GM12878 (cell line): Measurements from ENCODE around the gene RAB3B. TPM values are rescaled to one million over a fixed set of nuclear protein-coding genes. Genes with fewer than 3 reads are reported as not detected.

Experiments used
- ATAC-seq: fragments of 200-7000 bp; cut with Tn5 transposase; 3 replicates; pipeline ENCODE4 v1.9.1; 2020; ENCODE audit warnings: mild to moderate bottlenecking, moderate library complexity
- BruUV-seq: library from RNA; stranded (reverse); fragments of 400-500 nt; replicated peaks from 2 replicates; lab custom pipeline; 2021; lab: Mats Ljungman, UMichigan
- CTCF ChIA-PET: fragments of 300-600 bp; sonication (Branson Sonifier 250); formaldehyde crosslinking; extraction: SDS; loops from one replicate; lab custom pipeline; 2021; ENCODE audit warnings: inconsistent platforms; lab: Yijun Ruan, JAX
- POLR2A ChIA-PET: fragments of 350-600 bp; formaldehyde crosslinking; extraction: SDS; loops from one replicate; lab custom pipeline; 2021; ENCODE audit warnings: inconsistent platforms; lab: Charles Lee
- RAD21 ChIA-PET: fragments of 300-600 bp; sonication (Branson Sonifier 250); formaldehyde crosslinking; loops from one replicate; lab custom pipeline; 2023; ENCODE audit warnings: antibody characterized with exemption; ENCODE audit not compliant: unreplicated experiment; lab: Charles Lee
- SMC1A ChIA-PET: fragments of 300-600 bp; sonication (Branson Sonifier 250); formaldehyde crosslinking; loops from one replicate; lab custom pipeline; 2023; ENCODE audit not compliant: unreplicated experiment, uncharacterized antibody; lab: Charles Lee
- DNase-seq: peaks from one replicate; pipeline ENCODE4 v3.0.0-alpha.2; 2011; ENCODE audit warnings: low read depth, low spot score
- FAIRE-seq: peaks from 3 replicates; lab custom pipeline; 2011; peaks lifted over from hg19 to GRCh38; lab: Jason Lieb, UNC
- H2AFZ ChIP-seq: 2 replicates; pipeline ENCODE4 v1.6.0; 2011; ENCODE audit warnings: low read depth, low read length, control low read depth; ENCODE audit not compliant: control insufficient read depth
- H3K27ac ChIP-seq: 2 replicates; pipeline ENCODE4 v1.5.1; 2011; ENCODE audit warnings: control low read depth; ENCODE audit not compliant: control insufficient read depth, insufficient read depth
- H3K27me3 ChIP-seq, 2 experiments: replicated peaks in 1 of 2; 2 replicates each; pipeline versions ENCODE4 v1.6.0 to v1.6.1; 2011; ENCODE audit warnings: low read length in 1 of 2; ENCODE audit not compliant: control insufficient read depth in 2 of 2, insufficient read depth in 2 of 2
- H3K36me3 ChIP-seq, 2 experiments: 2 replicates each; pipeline ENCODE4 v1.5.1; 2011; ENCODE audit warnings: low read length in 1 of 2; ENCODE audit not compliant: control insufficient read depth in 2 of 2, insufficient read depth in 2 of 2
- H3K4me1 ChIP-seq: 2 replicates; pipeline ENCODE4 v1.6.1; 2011; ENCODE audit warnings: mild to moderate bottlenecking, low read length, moderate library complexity, mixed read lengths; ENCODE audit not compliant: control insufficient read depth, insufficient read depth
- H3K4me2 ChIP-seq: 2 replicates; pipeline ENCODE4 v1.6.0; 2011; ENCODE audit warnings: control low read depth; ENCODE audit not compliant: control insufficient read depth, insufficient read depth
- H3K4me3 ChIP-seq: fragments of 200-600 bp; sonication (generic); 2 replicates; pipeline ENCODE4 v1.5.1; 2016
- H3K79me2 ChIP-seq: 2 replicates; pipeline ENCODE4 v1.6.0; 2011; ENCODE audit warnings: low read length; ENCODE audit not compliant: control insufficient read depth, insufficient read depth
- H3K9ac ChIP-seq: 2 replicates; pipeline ENCODE4 v1.8.0; 2011; ENCODE audit warnings: low read length, control low read depth, mixed read lengths; ENCODE audit not compliant: control insufficient read depth, insufficient read depth
- H3K9me3 ChIP-seq: replicated peaks from 3 replicates; pipeline ENCODE4 v1.5.1; 2011; ENCODE audit warnings: mild to moderate bottlenecking, low read length; ENCODE audit not compliant: control insufficient read depth, insufficient read depth
- H4K20me1 ChIP-seq: 2 replicates; pipeline ENCODE4 v1.6.0; 2011; ENCODE audit not compliant: control insufficient read depth, insufficient read depth
- ESRRA ChIP-seq: IDR thresholded peaks from 2 replicates; pipeline ENCODE4 v1.6.1; 2012; ENCODE audit warnings: mild to moderate bottlenecking, low read length, improper control_type of control experiment
- GATAD2B ChIP-seq: fragments of 450-650 bp; conservative IDR thresholded peaks from 2 replicates; pipeline ENCODE4 v1.6.1; 2017; ENCODE audit warnings: low read depth, mild to moderate bottlenecking, moderate library complexity
- IRF3 ChIP-seq: fragments of 450-650 bp; IDR thresholded peaks from 2 replicates; pipeline ENCODE4 v1.6.1; 2014; ENCODE audit warnings: mild to moderate bottlenecking
- NBN ChIP-seq: fragments of 450-650 bp; IDR thresholded peaks from 2 replicates; pipeline ENCODE4 v1.6.1; 2016
- NR2F1 ChIP-seq: fragments of 450-650 bp; conservative IDR thresholded peaks from 2 replicates; pipeline ENCODE4 v1.6.1; 2017; ENCODE audit warnings: mild to moderate bottlenecking
- SMAD1 ChIP-seq: fragments of 450-650 bp; IDR thresholded peaks from 2 replicates; pipeline ENCODE4 v1.6.1; 2018; ENCODE audit warnings: mild to moderate bottlenecking, low read depth; ENCODE audit not compliant: partially characterized antibody
- SUZ12 ChIP-seq: fragments of 200-600 bp; sonication (generic); IDR thresholded peaks from one replicate; pipeline ENCODE4 v1.6.1; 2018; ENCODE audit warnings: antibody characterized with exemption, mild to moderate bottlenecking; ENCODE audit not compliant: unreplicated experiment
- TCF12 ChIP-seq: IDR thresholded peaks from 2 replicates; pipeline ENCODE4 v1.6.1; 2011; ENCODE audit warnings: low read depth, mild to moderate bottlenecking, low read length
- WRNIP1 ChIP-seq: IDR thresholded peaks from 2 replicates; pipeline ENCODE4 v1.6.1; 2011; ENCODE audit warnings: low read depth, low read length, improper control_type of control experiment, borderline replicate concordance
- ZZZ3 ChIP-seq: IDR thresholded peaks from 2 replicates; pipeline ENCODE4 v1.6.1; 2011; ENCODE audit warnings: low read depth; ENCODE audit not compliant: control insufficient read depth, insufficient read length
- whole genome bisulfite sequencing: methylation state at CpG from one replicate; pipeline ENCODE4 v1.1.6; 2016; ENCODE audit warnings: low lambda C conversion rate; ENCODE audit not compliant: insufficient replicate concordance, insufficient coverage; ENCODE audit errors: missing lambda C conversion rate; 5-methylcytosine and 5-hydroxymethylcytosine counted together
- in situ Hi-C: fragments of 300-500 bp; cut with MboI; formaldehyde crosslinking; loops from 9 replicates; pipeline ENCODE4 v1.14.3; 2018; ENCODE audit warnings: mixed read lengths
- intact Hi-C: fragments of 100-400 bp; cut with micrococcal nuclease; formaldehyde crosslinking; loops from one replicate; pipeline ENCODE4 v1.14.2; 2022; ENCODE audit not compliant: unreplicated experiment
- polyA plus RNA-seq, 11 experiments: library from polyadenylated mRNA; depleted of rRNA in 4 of 11; unstranded in 6 of 11; stranded (reverse) in 5 of 11; fragments of >200 nt; fragmentation: Nextera tagmentation in 4 of 11; fragmentation: Illumina TruSeq in 1 of 11; extraction: Ambion mirVana in 4 of 11; extraction: Trizol in 1 of 11; gene quantifications; 1 replicate in 1 of 11; 2 replicates in 10 of 11; pipeline versions ENCODE4 v1.2.1 to v1.2.3, GENCODE V29; 2011 to 2016; ENCODE audit warnings: inconsistent platforms in 2 of 11, missing spikeins in 2 of 11, low read depth in 1 of 11
- total RNA-seq, 4 experiments: library from RNA; depleted of rRNA in 3 of 4; stranded (reverse); fragments of >200 nt in 3 of 4; fragmentation: Illumina TruSeq in 1 of 4; extraction: Trizol in 1 of 4; gene quantifications; 2 replicates each; pipeline versions ENCODE4 v1.2.1 to v1.2.3, GENCODE V29; 2013 to 2021
- TF ChIP-seq, protein P1 (sequence below): IDR thresholded peaks from 2 replicates; pipeline ENCODE4 v1.6.1; 2012; ENCODE audit warnings: mild to moderate bottlenecking, low read depth, low read length

RAB3B gene
- total and polyA plus RNA-seq, 10 of the 15 experiments (the other 5 are each of a cell fraction or from before 2014, with no cell fraction given): 0.05 to 0.32 (median 0.24) TPM

DNA sequence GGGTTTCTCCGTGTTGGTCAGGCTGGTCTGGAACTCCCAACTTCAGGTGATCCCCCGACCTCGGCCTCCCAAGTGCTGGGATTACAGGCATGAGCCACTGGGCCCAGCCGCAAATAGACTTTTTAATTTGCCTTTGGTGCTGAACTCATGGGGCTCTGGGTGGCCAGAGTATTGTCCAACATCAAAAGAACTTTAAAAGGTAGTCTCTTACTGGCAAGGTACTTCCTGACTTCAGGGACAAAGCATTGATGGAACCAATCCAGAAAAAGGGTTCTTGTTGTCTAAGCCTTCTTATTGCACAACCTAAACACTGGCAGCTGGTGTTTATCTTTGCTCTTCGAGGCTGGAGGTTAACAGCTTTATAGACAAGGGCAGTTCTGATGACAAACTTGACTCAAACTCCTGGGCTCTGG lies 46.9 kb upstream of the RAB3B start:
- no peak overlapping the region for H3K4me2 ChIP-seq
- no peak for DNase-seq
- H2AFZ ChIP-seq: no peak overlapping the region
- no peak for TF ChIP-seq WRNIP1
- TF ChIP-seq NBN: no peak
- TF ChIP-seq IRF3: no peak
- TF ChIP-seq SMAD1: no peak
- no peak for TF ChIP-seq TCF12
- TF ChIP-seq NR2F1: no peak
- no peak for TF ChIP-seq ESRRA
- TF ChIP-seq GATAD2B: no peak
- no peak for TF ChIP-seq ZZZ3
- TF ChIP-seq SUZ12: no peak
- TF ChIP-seq, protein P1, sequence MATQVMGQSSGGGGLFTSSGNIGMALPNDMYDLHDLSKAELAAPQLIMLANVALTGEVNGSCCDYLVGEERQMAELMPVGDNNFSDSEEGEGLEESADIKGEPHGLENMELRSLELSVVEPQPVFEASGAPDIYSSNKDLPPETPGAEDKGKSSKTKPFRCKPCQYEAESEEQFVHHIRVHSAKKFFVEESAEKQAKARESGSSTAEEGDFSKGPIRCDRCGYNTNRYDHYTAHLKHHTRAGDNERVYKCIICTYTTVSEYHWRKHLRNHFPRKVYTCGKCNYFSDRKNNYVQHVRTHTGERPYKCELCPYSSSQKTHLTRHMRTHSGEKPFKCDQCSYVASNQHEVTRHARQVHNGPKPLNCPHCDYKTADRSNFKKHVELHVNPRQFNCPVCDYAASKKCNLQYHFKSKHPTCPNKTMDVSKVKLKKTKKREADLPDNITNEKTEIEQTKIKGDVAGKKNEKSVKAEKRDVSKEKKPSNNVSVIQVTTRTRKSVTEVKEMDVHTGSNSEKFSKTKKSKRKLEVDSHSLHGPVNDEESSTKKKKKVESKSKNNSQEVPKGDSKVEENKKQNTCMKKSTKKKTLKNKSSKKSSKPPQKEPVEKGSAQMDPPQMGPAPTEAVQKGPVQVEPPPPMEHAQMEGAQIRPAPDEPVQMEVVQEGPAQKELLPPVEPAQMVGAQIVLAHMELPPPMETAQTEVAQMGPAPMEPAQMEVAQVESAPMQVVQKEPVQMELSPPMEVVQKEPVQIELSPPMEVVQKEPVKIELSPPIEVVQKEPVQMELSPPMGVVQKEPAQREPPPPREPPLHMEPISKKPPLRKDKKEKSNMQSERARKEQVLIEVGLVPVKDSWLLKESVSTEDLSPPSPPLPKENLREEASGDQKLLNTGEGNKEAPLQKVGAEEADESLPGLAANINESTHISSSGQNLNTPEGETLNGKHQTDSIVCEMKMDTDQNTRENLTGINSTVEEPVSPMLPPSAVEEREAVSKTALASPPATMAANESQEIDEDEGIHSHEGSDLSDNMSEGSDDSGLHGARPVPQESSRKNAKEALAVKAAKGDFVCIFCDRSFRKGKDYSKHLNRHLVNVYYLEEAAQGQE: no peak
- H3K4me3 ChIP-seq: no peak overlapping the region
- H3K36me3 ChIP-seq: peaks cover 0 to 17% of the 10 kb centered on the region in 2 experiments; a peak in 3 of 4 replicates
- no peaks in the 10 kb centered on the region for H3K9me3 ChIP-seq
- in situ Hi-C loops (no loop called here), intact Hi-C loops (no loop called here)
- peaks cover 4% of the 10 kb centered on the region; the same call in 1 of the 2 replicates for H3K4me1 ChIP-seq
- SMC1A ChIA-PET: no interaction called here
- POLR2A ChIA-PET: no interaction called here
- no peaks in the 10 kb centered on the region for H4K20me1 ChIP-seq
- H3K27me3 ChIP-seq: no peaks in the 10 kb centered on the region
- no peak for FAIRE-seq
- no peak overlapping the region for H3K9ac ChIP-seq
- RAD21 ChIA-PET: no interaction called here
- CTCF ChIA-PET: interaction anchor here (1.1 kb wide), 1 partner anchor 17 kb away, joined by 3 read pairs; no protein-coding TSS in a partner anchor
- WGBS: 97% methylated on average over 5 of the region's 5 CpGs
- BruUV-seq: no TSS peak
- peaks cover 15% of the 10 kb centered on the region for H3K79me2 ChIP-seq
- no peak overlapping the region for H3K27ac ChIP-seq
- ATAC-seq: no peak
